ENCODE measurements around the gene CRTAP.

DNA sequence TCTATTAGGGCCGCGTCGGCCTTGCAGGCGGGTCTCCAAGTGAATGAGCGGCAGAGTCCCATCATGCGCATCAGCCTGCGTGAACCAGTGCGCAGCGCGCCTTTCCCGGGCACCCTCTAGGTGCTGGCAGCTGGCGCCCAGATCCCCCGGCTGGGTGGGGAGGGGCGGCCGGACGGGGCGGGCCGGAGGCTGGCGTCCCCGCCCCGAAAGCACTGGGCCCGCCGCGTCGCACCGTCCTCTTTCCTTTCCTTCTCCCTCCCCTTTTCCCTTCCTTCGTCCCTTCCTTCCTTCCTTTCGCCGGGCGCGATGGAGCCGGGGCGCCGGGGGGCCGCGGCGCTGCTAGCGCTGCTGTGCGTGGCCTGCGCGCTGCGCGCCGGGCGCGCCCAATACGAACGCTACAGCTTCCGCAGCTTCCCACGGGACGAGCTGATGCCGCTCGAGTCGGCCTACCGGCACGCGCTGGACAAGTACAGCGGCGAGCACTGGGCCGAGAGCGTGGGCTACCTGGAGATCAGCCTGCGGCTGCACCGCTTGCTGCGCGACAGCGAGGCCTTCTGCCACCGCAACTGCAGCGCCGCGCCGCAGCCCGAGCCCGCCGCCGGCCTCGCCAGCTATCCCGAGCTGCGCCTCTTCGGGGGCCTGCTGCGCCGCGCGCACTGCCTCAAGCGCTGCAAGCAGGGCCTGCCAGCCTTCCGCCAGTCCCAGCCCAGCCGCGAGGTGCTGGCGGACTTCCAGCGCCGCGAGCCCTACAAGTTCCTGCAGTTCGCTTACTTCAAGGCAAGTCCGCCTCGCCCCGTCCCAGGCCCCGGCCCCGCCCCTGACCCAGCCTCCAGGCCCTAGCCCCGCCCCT, at the start of gene CRTAP:
- TF ChIP-seq, protein P1, sequence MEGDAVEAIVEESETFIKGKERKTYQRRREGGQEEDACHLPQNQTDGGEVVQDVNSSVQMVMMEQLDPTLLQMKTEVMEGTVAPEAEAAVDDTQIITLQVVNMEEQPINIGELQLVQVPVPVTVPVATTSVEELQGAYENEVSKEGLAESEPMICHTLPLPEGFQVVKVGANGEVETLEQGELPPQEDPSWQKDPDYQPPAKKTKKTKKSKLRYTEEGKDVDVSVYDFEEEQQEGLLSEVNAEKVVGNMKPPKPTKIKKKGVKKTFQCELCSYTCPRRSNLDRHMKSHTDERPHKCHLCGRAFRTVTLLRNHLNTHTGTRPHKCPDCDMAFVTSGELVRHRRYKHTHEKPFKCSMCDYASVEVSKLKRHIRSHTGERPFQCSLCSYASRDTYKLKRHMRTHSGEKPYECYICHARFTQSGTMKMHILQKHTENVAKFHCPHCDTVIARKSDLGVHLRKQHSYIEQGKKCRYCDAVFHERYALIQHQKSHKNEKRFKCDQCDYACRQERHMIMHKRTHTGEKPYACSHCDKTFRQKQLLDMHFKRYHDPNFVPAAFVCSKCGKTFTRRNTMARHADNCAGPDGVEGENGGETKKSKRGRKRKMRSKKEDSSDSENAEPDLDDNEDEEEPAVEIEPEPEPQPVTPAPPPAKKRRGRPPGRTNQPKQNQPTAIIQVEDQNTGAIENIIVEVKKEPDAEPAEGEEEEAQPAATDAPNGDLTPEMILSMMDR (conservative IDR thresholded peaks at IDR 0.05; ENCODE audit: low read length), result no peak
- no peak for TF ChIP-seq EZH2phosphoT487 (IDR thresholded peaks at IDR 0.05; ENCODE audit: borderline replicate concordance)
